Ishikawa (cell line): ENCODE measurements around the gene PTF1A.

Experiments
- CEBPB ChIP-seq: IDR thresholded peaks from 2 replicates; pipeline ENCODE4 v1.6.1; 2012
- CREB1 ChIP-seq: IDR thresholded peaks from 2 replicates; pipeline ENCODE4 v1.6.1; 2012; ENCODE audit warnings: low read depth
- EGR1 ChIP-seq: IDR thresholded peaks from 2 replicates; pipeline ENCODE4 v1.6.1; 2012
- EP300 ChIP-seq: IDR thresholded peaks from 2 replicates; pipeline ENCODE4 v1.6.1; 2012; ENCODE audit warnings: borderline replicate concordance
- FOXM1 ChIP-seq: IDR thresholded peaks from 2 replicates; pipeline ENCODE4 v1.6.1; 2012; ENCODE audit warnings: low read depth, borderline replicate concordance
- NFIC ChIP-seq: IDR thresholded peaks from 2 replicates; pipeline ENCODE4 v1.6.1; 2012
- RAD21 ChIP-seq: IDR thresholded peaks from 2 replicates; pipeline ENCODE4 v1.6.1; 2012; ENCODE audit warnings: low read depth
- TAF1 ChIP-seq: IDR thresholded peaks from 2 replicates; pipeline ENCODE4 v1.6.1; 2012; ENCODE audit warnings: low read depth, mild to moderate bottlenecking
- TCF12 ChIP-seq: IDR thresholded peaks from 2 replicates; pipeline ENCODE4 v1.6.1; 2012; ENCODE audit warnings: low read depth
- TEAD4 ChIP-seq: IDR thresholded peaks from 2 replicates; pipeline ENCODE4 v1.6.1; 2012
- YY1 ChIP-seq: IDR thresholded peaks from 2 replicates; pipeline ENCODE4 v1.6.1; 2012; ENCODE audit warnings: low read depth
- ZBTB7A ChIP-seq: IDR thresholded peaks from 2 replicates; pipeline ENCODE4 v1.6.1; 2012; ENCODE audit warnings: low read depth
- TF ChIP-seq, protein P1 (sequence below): IDR thresholded peaks from 2 replicates; pipeline ENCODE4 v1.6.1; 2012
- TF ChIP-seq, protein P2 (sequence below): IDR thresholded peaks from 2 replicates; pipeline ENCODE4 v1.6.1; 2012
- TF ChIP-seq, protein P3 (sequence below): IDR thresholded peaks from 2 replicates; pipeline ENCODE4 v1.6.1; 2012; ENCODE audit warnings: low read depth, mild to moderate bottlenecking

The PTF1A gene

DNA sequence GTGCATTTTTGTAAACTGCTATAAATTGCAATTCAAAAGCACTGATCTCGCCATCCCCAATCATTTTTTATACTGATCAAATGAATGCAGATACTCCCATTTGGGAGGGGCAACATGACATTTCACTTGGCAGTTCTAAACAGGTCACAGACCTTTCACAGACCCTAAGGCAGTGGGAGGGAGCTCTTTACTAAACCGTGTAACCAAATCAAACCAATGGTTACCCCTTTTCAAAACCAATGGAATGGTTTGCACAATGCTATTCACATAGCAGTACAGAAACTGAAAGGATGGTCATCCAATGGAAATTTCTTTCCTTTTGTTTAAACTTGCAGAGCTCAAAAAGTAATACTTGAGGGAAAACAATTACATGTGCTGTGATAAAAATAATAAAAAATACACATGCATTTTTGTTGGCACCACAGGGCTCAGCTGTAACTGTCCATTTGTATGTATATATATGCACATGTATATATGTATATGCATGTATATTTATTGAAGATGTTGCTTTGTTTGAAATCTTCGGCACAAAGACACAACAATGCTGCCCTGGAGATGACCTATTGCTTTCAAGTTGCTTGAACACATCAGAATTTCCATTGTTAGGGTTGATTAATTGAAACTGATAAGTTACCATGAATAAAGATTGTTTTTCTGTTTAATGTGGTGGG, 14.0 kb downstream of the PTF1A start:
- TF ChIP-seq CREB1 (no peak), ZBTB7A (no peak), YY1 (no peak), FOXM1 (no peak), RAD21 (no peak), TCF12 (no peak), TAF1 (no peak), CEBPB (no peak), EGR1 (no peak), NFIC (no peak), EP300 (no peak), TEAD4 (no peak)
- TF ChIP-seq, protein P1, sequence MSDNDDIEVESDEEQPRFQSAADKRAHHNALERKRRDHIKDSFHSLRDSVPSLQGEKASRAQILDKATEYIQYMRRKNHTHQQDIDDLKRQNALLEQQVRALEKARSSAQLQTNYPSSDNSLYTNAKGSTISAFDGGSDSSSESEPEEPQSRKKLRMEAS = no peak
- TF ChIP-seq, protein P2, sequence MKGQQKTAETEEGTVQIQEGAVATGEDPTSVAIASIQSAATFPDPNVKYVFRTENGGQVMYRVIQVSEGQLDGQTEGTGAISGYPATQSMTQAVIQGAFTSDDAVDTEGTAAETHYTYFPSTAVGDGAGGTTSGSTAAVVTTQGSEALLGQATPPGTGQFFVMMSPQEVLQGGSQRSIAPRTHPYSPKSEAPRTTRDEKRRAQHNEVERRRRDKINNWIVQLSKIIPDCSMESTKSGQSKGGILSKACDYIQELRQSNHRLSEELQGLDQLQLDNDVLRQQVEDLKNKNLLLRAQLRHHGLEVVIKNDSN = no peak
- TF ChIP-seq, protein P3, sequence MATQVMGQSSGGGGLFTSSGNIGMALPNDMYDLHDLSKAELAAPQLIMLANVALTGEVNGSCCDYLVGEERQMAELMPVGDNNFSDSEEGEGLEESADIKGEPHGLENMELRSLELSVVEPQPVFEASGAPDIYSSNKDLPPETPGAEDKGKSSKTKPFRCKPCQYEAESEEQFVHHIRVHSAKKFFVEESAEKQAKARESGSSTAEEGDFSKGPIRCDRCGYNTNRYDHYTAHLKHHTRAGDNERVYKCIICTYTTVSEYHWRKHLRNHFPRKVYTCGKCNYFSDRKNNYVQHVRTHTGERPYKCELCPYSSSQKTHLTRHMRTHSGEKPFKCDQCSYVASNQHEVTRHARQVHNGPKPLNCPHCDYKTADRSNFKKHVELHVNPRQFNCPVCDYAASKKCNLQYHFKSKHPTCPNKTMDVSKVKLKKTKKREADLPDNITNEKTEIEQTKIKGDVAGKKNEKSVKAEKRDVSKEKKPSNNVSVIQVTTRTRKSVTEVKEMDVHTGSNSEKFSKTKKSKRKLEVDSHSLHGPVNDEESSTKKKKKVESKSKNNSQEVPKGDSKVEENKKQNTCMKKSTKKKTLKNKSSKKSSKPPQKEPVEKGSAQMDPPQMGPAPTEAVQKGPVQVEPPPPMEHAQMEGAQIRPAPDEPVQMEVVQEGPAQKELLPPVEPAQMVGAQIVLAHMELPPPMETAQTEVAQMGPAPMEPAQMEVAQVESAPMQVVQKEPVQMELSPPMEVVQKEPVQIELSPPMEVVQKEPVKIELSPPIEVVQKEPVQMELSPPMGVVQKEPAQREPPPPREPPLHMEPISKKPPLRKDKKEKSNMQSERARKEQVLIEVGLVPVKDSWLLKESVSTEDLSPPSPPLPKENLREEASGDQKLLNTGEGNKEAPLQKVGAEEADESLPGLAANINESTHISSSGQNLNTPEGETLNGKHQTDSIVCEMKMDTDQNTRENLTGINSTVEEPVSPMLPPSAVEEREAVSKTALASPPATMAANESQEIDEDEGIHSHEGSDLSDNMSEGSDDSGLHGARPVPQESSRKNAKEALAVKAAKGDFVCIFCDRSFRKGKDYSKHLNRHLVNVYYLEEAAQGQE = no peak

DNA sequence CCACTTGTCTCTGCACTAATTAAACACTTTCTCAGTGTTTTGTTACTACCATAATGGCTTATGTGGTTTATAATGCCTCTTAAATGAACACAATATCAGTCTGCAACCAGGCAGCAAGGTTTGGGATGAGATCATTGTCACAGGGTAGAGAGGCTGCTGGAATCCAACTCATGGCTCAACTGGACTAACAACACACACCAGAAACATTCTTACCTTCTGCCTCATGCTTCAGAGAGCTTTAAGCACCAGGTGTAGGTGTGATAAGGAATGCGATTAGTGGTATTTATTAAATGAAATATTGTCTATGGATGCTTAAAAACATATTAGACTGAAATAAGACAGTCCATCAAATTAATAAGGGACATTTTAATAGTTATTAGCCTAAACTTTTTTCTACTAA, 25.4 kb downstream of the PTF1A start:
- TF ChIP-seq ZBTB7A = no peak

DNA sequence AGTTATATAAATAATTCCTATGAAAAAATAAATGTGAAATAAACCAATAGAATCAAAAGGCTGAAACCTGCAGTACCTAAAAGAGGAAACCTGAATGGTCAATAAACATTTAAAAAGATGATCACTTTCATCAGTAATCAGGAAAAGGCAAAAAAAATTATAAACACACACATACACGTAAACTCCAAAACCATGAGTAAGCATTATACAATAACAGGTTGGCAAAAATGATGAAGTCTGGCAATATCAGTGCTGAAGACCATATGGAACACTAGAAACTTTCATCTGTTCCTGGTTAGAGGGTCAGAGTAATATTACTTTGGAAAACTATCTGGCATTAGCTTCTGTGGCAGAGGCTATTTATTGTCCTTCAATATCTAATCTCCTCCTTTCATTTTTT, 38.5 kb downstream of the PTF1A start:
- TF ChIP-seq TCF12 = no peak
- TF ChIP-seq CEBPB = no peak
- TF ChIP-seq TAF1 = no peak
- TF ChIP-seq FOXM1 = no peak
- TF ChIP-seq YY1 = no peak
- TF ChIP-seq, protein P2 = no peak
- TF ChIP-seq, protein P1 = no peak
- no peak for TF ChIP-seq TEAD4
- no peak for TF ChIP-seq ZBTB7A
- no peak for TF ChIP-seq RAD21
- TF ChIP-seq, protein P3 = no peak
- no peak for TF ChIP-seq NFIC
- no peak for TF ChIP-seq EP300
- TF ChIP-seq EGR1 = no peak

DNA sequence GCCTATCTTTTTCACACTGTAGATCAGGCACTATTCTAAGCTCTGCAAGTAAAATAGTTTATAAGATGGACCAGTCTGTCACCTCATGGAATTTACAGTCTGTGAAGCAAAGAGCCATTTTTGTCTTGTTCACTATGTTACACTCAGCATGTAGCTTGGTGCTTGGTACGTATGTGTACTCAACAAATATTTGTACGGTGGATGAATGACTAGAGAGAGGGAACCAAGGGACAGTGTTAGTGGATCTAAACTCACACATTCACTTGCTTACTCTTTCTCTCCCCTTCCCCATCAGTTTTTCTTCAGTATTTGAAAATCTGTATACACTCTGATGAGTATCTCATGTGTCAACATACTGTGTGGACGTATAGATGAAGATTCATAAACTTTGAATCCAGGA, 45.9 kb downstream of the PTF1A start:
- TF ChIP-seq ZBTB7A = no peak
- TF ChIP-seq TAF1 = no peak
- TF ChIP-seq CREB1 = no peak
- no peak for TF ChIP-seq CEBPB
- TF ChIP-seq EGR1 = no peak
- no peak for TF ChIP-seq TCF12
- no peak for TF ChIP-seq YY1
